ENCODE data around the gene DHX30.

DHX30 gene

GRCh38 chr3:47852604-47853602 is 50.0 kb downstream of the DHX30 start:
- Histone ChIP-seq H3K36me3 (replicated peaks) (peaks cover 77% of the 10 kb centered on the region), H3K27me3 (ENCODE audit: low read depth) (no peaks in the 10 kb centered on the region), H3K9me3 (no peaks in the 10 kb centered on the region), H3K4me3 (no peak overlapping the region), H3K4me1 (no peaks in the 10 kb centered on the region)
- no peak for DNase-seq (ENCODE audit: low spot score in 2 of 2)
- in situ Hi-C loops (cut with MboI; ENCODE audit: low sequenced_read_pairs), result no loop called here

GRCh38 chr3:47854267-47854666 is 51.3 kb downstream of the DHX30 start:
- no peak overlapping the region for H3K4me3 ChIP-seq
- H3K9me3 ChIP-seq, result no peaks in the 10 kb centered on the region
- DNase-seq (ENCODE audit: low spot score in 2 of 2), result no peak
- H3K4me1 ChIP-seq, result no peaks in the 10 kb centered on the region
- H3K36me3 ChIP-seq (replicated peaks), result peaks cover 63% of the 10 kb centered on the region
- no peaks in the 10 kb centered on the region for H3K27me3 ChIP-seq (ENCODE audit: low read depth)
- in situ Hi-C loops (cut with MboI; ENCODE audit: low sequenced_read_pairs), result no loop called here

GRCh38 chr3:47854720-47855455 is 52.0 kb downstream of the DHX30 start:
- H3K27me3 ChIP-seq (ENCODE audit: low read depth), result no peaks in the 10 kb centered on the region
- H3K36me3 ChIP-seq (replicated peaks), result peaks cover 60% of the 10 kb centered on the region
- in situ Hi-C loops (cut with MboI; ENCODE audit: low sequenced_read_pairs), result no loop called here
- no peak for DNase-seq (ENCODE audit: low spot score in 2 of 2)
- no peak overlapping the region for H3K4me3 ChIP-seq
- no peaks in the 10 kb centered on the region for H3K9me3 ChIP-seq
- no peaks in the 10 kb centered on the region for H3K4me1 ChIP-seq

GRCh38 chr3:47855461-47856383 is 52.8 kb downstream of the DHX30 start:
- Histone ChIP-seq H3K9me3 (no peaks in the 10 kb centered on the region), H3K4me3 (no peak overlapping the region), H3K36me3 (replicated peaks) (peaks cover 55% of the 10 kb centered on the region), H3K4me1 (no peaks in the 10 kb centered on the region), H3K27me3 (ENCODE audit: low read depth) (no peaks in the 10 kb centered on the region)
- in situ Hi-C loops (cut with MboI; ENCODE audit: low sequenced_read_pairs), result no loop called here
- no peak for DNase-seq (ENCODE audit: low spot score in 2 of 2)

- Histone ChIP-seq H3K4me1 (no peaks in the 10 kb centered on the region), H3K4me3 (no peak overlapping the region), H3K9me3 (no peaks in the 10 kb centered on the region), H3K36me3 (replicated peaks) (peaks cover 50% of the 10 kb centered on the region), H3K27me3 (ENCODE audit: low read depth) (no peaks in the 10 kb centered on the region)
- in situ Hi-C loops (cut with MboI; ENCODE audit: low sequenced_read_pairs), result no loop called here
- no peak for DNase-seq (ENCODE audit: low spot score in 2 of 2)
These were observed 53.7 kb downstream of the DHX30 start for GRCh38 chr3:47856669-47857068.

- Histone ChIP-seq H3K4me3 (no peak overlapping the region), H3K36me3 (replicated peaks) (peaks cover 50% of the 10 kb centered on the region), H3K27me3 (ENCODE audit: low read depth) (no peaks in the 10 kb centered on the region), H3K4me1 (no peaks in the 10 kb centered on the region), H3K9me3 (no peaks in the 10 kb centered on the region)
- in situ Hi-C loops (cut with MboI; ENCODE audit: low sequenced_read_pairs), result no loop called here
- no peak for DNase-seq (ENCODE audit: low spot score in 2 of 2)
These were observed 54.2 kb downstream of the DHX30 start for GRCh38 chr3:47857151-47857550.

GRCh38 chr3:47859956-47860605 is 57.1 kb downstream of the DHX30 start:
- Histone ChIP-seq H3K4me1 (no peaks in the 10 kb centered on the region), H3K4me3 (no peak overlapping the region), H3K27me3 (ENCODE audit: low read depth) (no peaks in the 10 kb centered on the region), H3K36me3 (replicated peaks) (peaks cover 55% of the 10 kb centered on the region), H3K9me3 (no peaks in the 10 kb centered on the region)
- in situ Hi-C loops (cut with MboI; ENCODE audit: low sequenced_read_pairs), result no loop called here
- no peak for DNase-seq (ENCODE audit: low spot score in 2 of 2)

- no peak for DNase-seq (ENCODE audit: low spot score in 2 of 2)
- in situ Hi-C loops (cut with MboI; ENCODE audit: low sequenced_read_pairs), result no loop called here
- no peaks in the 10 kb centered on the region for H3K27me3 ChIP-seq (ENCODE audit: low read depth)
- H3K36me3 ChIP-seq (replicated peaks), result peaks cover 61% of the 10 kb centered on the region
- H3K4me1 ChIP-seq, result no peaks in the 10 kb centered on the region
- no peak overlapping the region for H3K4me3 ChIP-seq
- no peaks in the 10 kb centered on the region for H3K9me3 ChIP-seq
These were observed 60.6 kb downstream of the DHX30 start for GRCh38 chr3:47863391-47864128.

GRCh38 chr3:47865192-47865591 is 62.3 kb downstream of the DHX30 start:
- Histone ChIP-seq H3K27me3 (ENCODE audit: low read depth) (no peaks in the 10 kb centered on the region), H3K4me3 (no peak overlapping the region), H3K9me3 (no peaks in the 10 kb centered on the region), H3K4me1 (no peaks in the 10 kb centered on the region), H3K36me3 (replicated peaks) (peaks cover 71% of the 10 kb centered on the region)
- DNase-seq (ENCODE audit: low spot score in 2 of 2), result no peak
- in situ Hi-C loops (cut with MboI; ENCODE audit: low sequenced_read_pairs), result no loop called here

- H3K9me3 ChIP-seq, result no peaks in the 10 kb centered on the region
- no peaks in the 10 kb centered on the region for H3K27me3 ChIP-seq (ENCODE audit: low read depth)
- in situ Hi-C loops (cut with MboI; ENCODE audit: low sequenced_read_pairs), result no loop called here
- no peak for DNase-seq (ENCODE audit: low spot score in 2 of 2)
- H3K4me1 ChIP-seq, result no peaks in the 10 kb centered on the region
- no peak overlapping the region for H3K4me3 ChIP-seq
- H3K36me3 ChIP-seq (replicated peaks), result peaks cover 91% of the 10 kb centered on the region
These were observed 64.6 kb downstream of the DHX30 start for GRCh38 chr3:47867451-47868044.

GRCh38 chr3:47868306-47868705 is 65.4 kb downstream of the DHX30 start:
- H3K4me1 ChIP-seq, result no peaks in the 10 kb centered on the region
- no peaks in the 10 kb centered on the region for H3K9me3 ChIP-seq
- peaks cover 90% of the 10 kb centered on the region for H3K36me3 ChIP-seq (replicated peaks)
- H3K4me3 ChIP-seq, result no peak overlapping the region
- DNase-seq (ENCODE audit: low spot score in 2 of 2), result no peak
- in situ Hi-C loops (cut with MboI; ENCODE audit: low sequenced_read_pairs), result no loop called here
- H3K27me3 ChIP-seq (ENCODE audit: low read depth), result no peaks in the 10 kb centered on the region

GRCh38 chr3:47870156-47870555 is 67.2 kb downstream of the DHX30 start:
- Histone ChIP-seq H3K4me1 (no peaks in the 10 kb centered on the region), H3K9me3 (no peaks in the 10 kb centered on the region), H3K4me3 (no peak overlapping the region), H3K36me3 (replicated peaks) (peaks cover 84% of the 10 kb centered on the region), H3K27me3 (ENCODE audit: low read depth) (no peaks in the 10 kb centered on the region)
- no peak for DNase-seq (ENCODE audit: low spot score in 2 of 2)
- in situ Hi-C loops (cut with MboI; ENCODE audit: low sequenced_read_pairs), result no loop called here

Data from HAP-1 (cell line).